Osteocyte (in vitro differentiated cells): ENCODE data around the gene IFT43. TPM values are rescaled to one million over a fixed set of nuclear protein-coding genes. Genes with fewer than 3 reads are reported as not detected.
A peak's percentile ranks its signal among the peaks of the same experiment; 100 is the strongest.

ENCODE experiments used
- DNase-seq: peaks from one replicate; pipeline ENCODE4 v3.0.0; 2021; ENCODE audit warnings: mixed read lengths; ENCODE audit not compliant: unreplicated experiment; ENCODE audit errors: extremely low spot score
- H3K27ac Mint-ChIP-seq: one replicate; pipeline ENCODE4 v1.8.0; 2021; ENCODE audit warnings: mild to moderate bottlenecking, mixed read lengths; ENCODE audit not compliant: unreplicated experiment
- H3K27me3 Mint-ChIP-seq: one replicate; pipeline ENCODE4 v1.8.0; 2021; ENCODE audit warnings: mixed read lengths; ENCODE audit not compliant: unreplicated experiment
- H3K36me3 Mint-ChIP-seq: one replicate; pipeline ENCODE4 v1.8.0; 2021; ENCODE audit warnings: mixed read lengths; ENCODE audit not compliant: unreplicated experiment
- H3K4me1 Mint-ChIP-seq: one replicate; pipeline ENCODE4 v1.8.0; 2021; ENCODE audit warnings: mixed read lengths; ENCODE audit not compliant: unreplicated experiment
- H3K4me3 Mint-ChIP-seq: one replicate; pipeline ENCODE4 v1.8.0; 2021; ENCODE audit warnings: mild to moderate bottlenecking, moderate library complexity, mixed read lengths; ENCODE audit not compliant: unreplicated experiment
- H3K9me3 Mint-ChIP-seq: one replicate; pipeline ENCODE4 v1.8.0; 2021; ENCODE audit warnings: mixed read lengths; ENCODE audit not compliant: unreplicated experiment
- total RNA-seq: library from RNA; stranded (reverse); gene quantifications from 2 replicates; pipeline ENCODE4 v1.2.1, GENCODE V29; 2021
- TF ChIP-seq, protein P1 (sequence below): fragments of 200-600 bp; sonication (generic); IDR thresholded peaks from 2 replicates; pipeline ENCODE4 v1.5.0; 2021; ENCODE audit warnings: antibody characterized with exemption, mild to moderate bottlenecking, moderate library complexity

The IFT43 gene
- total RNA-seq, 1 donor from 2014 or later, result 29.0 TPM

DNA sequence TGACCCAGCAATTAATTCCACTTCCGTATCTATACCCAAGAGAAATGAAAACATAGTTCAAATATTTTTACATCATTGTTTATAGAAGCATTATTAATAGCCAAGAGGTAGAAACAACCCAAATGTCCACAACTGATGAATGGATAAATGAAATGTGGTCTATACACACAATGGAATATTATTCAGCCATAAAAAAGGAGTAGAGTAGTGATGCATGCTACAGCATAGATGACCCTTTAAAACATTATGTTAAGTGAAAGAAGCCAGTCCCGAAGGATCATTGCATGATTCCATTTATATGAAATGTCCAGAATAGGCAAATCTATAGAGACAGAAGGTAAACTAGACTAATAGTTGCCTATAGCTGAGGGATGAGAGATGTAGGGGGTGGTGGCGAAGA is 33.1 kb upstream of the IFT43 start:
- H3K4me3 Mint-ChIP-seq, result no peak overlapping the region
- H3K36me3 Mint-ChIP-seq, result peaks cover 8% of the 10 kb centered on the region
- TF ChIP-seq, protein P1, sequence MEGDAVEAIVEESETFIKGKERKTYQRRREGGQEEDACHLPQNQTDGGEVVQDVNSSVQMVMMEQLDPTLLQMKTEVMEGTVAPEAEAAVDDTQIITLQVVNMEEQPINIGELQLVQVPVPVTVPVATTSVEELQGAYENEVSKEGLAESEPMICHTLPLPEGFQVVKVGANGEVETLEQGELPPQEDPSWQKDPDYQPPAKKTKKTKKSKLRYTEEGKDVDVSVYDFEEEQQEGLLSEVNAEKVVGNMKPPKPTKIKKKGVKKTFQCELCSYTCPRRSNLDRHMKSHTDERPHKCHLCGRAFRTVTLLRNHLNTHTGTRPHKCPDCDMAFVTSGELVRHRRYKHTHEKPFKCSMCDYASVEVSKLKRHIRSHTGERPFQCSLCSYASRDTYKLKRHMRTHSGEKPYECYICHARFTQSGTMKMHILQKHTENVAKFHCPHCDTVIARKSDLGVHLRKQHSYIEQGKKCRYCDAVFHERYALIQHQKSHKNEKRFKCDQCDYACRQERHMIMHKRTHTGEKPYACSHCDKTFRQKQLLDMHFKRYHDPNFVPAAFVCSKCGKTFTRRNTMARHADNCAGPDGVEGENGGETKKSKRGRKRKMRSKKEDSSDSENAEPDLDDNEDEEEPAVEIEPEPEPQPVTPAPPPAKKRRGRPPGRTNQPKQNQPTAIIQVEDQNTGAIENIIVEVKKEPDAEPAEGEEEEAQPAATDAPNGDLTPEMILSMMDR, result no peak
- no peak for DNase-seq
- H3K27me3 Mint-ChIP-seq, result no peaks in the 10 kb centered on the region
- no peaks in the 10 kb centered on the region for H3K4me1 Mint-ChIP-seq
- H3K27ac Mint-ChIP-seq, result no peak overlapping the region
- H3K9me3 Mint-ChIP-seq, result peaks cover 6% of the 10 kb centered on the region

DNA sequence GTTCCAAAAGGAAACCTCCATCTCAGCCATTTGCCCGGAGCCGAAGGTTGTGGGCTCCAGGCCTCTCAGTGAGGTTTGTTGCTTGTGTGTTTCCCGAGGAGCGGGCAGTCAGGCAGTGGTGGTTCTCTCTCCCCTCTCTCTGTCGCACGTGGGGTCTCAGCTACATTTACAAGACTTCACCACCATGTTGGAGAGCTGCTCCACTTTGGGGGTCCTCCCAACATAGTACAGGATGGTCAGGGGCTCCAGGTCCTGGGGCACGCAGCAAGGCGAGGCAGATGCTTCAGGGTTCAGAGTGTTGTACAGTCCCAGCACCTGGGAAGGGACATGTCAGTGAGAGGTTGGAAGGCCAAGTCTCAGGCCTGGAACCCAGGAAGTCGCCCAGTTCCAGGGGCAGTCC is 26.5 kb upstream of the IFT43 start:
- Mint-ChIP-seq H3K4me1 (peaks cover 18% of the 10 kb centered on the region), H3K27me3 (no peaks in the 10 kb centered on the region), H3K36me3 (peaks cover 54% of the 10 kb centered on the region), H3K9me3 (no peaks in the 10 kb centered on the region), H3K4me3 (no peak overlapping the region), H3K27ac (peak overlapping the region; percentile 62)
- TF ChIP-seq, protein P1, result no peak
- DNase-seq, result peak; percentile 66

DNA sequence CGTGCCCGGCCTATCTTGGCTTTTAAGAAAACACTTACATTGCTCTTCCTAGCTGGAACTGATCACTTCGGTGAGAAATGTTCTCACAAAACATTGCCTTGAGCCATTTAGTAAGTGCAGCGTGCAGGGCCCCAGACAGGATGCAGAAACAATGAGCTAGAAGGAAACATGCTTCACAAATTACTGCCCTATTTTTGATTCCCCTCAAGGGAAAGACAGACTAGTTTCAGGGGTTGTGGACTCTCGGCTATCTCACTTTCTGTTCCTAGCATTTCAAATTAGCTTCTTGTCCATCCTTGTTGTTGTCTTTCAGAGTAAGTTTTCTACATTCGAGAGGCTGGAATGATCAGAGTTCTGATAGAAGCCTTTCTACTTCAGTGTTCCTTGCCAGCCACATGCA is 25.3 kb upstream of the IFT43 start:
- Mint-ChIP-seq H3K4me1 (peaks cover 18% of the 10 kb centered on the region), H3K27me3 (no peaks in the 10 kb centered on the region), H3K27ac (peak overlapping the region; percentile 78), H3K36me3 (peaks cover 61% of the 10 kb centered on the region), H3K4me3 (no peak overlapping the region), H3K9me3 (no peaks in the 10 kb centered on the region)
- TF ChIP-seq, protein P1, result no peak
- DNase-seq, result no peak

DNA sequence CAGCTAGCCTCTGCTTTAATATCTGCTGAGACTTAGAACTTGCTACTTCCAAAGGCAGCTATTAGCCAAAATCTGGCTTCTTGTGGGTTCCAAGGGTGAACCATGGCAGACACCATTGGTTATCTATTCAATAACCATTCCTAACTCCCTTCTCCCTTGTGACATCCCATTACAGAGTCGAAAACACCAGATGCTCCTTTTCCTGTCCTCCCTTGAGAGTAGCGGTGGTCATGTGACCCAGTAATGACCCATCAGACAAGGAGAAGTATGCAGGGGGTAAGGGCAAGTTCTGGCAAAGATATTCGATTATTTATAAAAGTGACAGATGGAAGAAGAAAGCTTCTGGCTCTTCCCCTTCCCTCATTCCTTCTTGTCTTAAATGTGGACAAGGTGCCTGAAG is 23.9 kb upstream of the IFT43 start:
- Mint-ChIP-seq H3K4me3 (no peak overlapping the region), H3K9me3 (no peaks in the 10 kb centered on the region), H3K27me3 (no peaks in the 10 kb centered on the region), H3K27ac (peak overlapping the region; percentile 7), H3K4me1 (peaks cover 18% of the 10 kb centered on the region), H3K36me3 (peaks cover 72% of the 10 kb centered on the region)
- TF ChIP-seq, protein P1, result no peak
- no peak for DNase-seq

DNA sequence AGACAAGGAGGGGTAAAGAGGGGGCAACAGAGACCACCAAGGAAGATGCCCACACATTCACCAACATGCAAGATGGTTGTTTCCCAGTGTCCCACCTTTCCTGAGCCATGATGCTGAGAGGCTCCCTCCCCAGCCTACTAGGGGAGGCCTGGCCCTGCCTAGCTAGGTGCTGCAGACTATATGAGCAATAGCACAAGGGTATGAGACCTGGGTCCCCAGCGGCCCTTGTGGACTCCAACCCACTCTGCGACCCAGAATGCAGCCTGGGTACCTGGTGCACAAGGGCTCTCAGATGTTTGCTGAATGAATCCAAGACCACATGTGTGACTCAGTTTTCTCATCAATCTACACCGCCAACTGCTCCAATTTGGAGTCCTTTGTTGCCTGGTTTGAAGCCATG is 17.7 kb upstream of the IFT43 start:
- no peak overlapping the region for H3K4me3 Mint-ChIP-seq
- no peaks in the 10 kb centered on the region for H3K9me3 Mint-ChIP-seq
- H3K27me3 Mint-ChIP-seq, result no peaks in the 10 kb centered on the region
- no peak for DNase-seq
- H3K4me1 Mint-ChIP-seq, result peaks cover 38% of the 10 kb centered on the region
- TF ChIP-seq, protein P1, result no peak
- H3K27ac Mint-ChIP-seq, result no peak overlapping the region
- peaks cover 74% of the 10 kb centered on the region for H3K36me3 Mint-ChIP-seq
